Endodermal cell (in vitro differentiated cells): Measurements from ENCODE around the gene PEA15. TPM values are rescaled to one million over a fixed set of nuclear protein-coding genes. Genes with fewer than 3 reads are reported as not detected.

Experiments used
- DNase-seq: peaks from one replicate; pipeline ENCODE4 v3.0.0-alpha.2; 2017
- H3K27ac ChIP-seq: 2 replicates; pipeline ENCODE4 v1.5.1; 2013; ENCODE audit warnings: mild to moderate bottlenecking, low read depth, low read length, moderate library complexity
- H3K27me3 ChIP-seq: 2 replicates; pipeline ENCODE4 v1.6.1; 2013; ENCODE audit warnings: mild to moderate bottlenecking, low read length, moderate library complexity; ENCODE audit not compliant: insufficient read depth, control insufficient read depth, poor library complexity, severe bottlenecking
- H3K36me3 ChIP-seq: 2 replicates; pipeline ENCODE4 v1.7.0; 2013; ENCODE audit warnings: mild to moderate bottlenecking, low read length, moderate library complexity; ENCODE audit not compliant: control insufficient read depth, insufficient read depth
- H3K4me1 ChIP-seq: one replicate; pipeline ENCODE4 v1.7.0; 2013; ENCODE audit warnings: low read length; ENCODE audit not compliant: control insufficient read depth, insufficient read depth
- H3K4me3 ChIP-seq: 2 replicates; pipeline ENCODE4 v1.5.1; 2013; ENCODE audit warnings: mild to moderate bottlenecking, low read length, moderate library complexity
- H3K9ac ChIP-seq: 2 replicates; pipeline ENCODE4 v1.6.1; 2013; ENCODE audit warnings: mild to moderate bottlenecking, low read length, moderate library complexity; ENCODE audit not compliant: poor library complexity, severe bottlenecking; ENCODE audit errors: extremely low read depth
- H3K9me3 ChIP-seq: 2 replicates; pipeline ENCODE4 v1.6.1; 2013; ENCODE audit warnings: mild to moderate bottlenecking, low read length, moderate library complexity; ENCODE audit not compliant: control insufficient read depth
- H3K27ac Mint-ChIP-seq: 2 replicates; pipeline ENCODE4 v1.8.0; 2020; ENCODE audit warnings: mixed read lengths
- H3K27me3 Mint-ChIP-seq: 2 replicates; pipeline ENCODE4 v1.8.0; 2021; ENCODE audit warnings: mild to moderate bottlenecking, mixed read lengths; ENCODE audit not compliant: insufficient read depth
- H3K36me3 Mint-ChIP-seq: 2 replicates; pipeline ENCODE4 v1.8.0; 2020; ENCODE audit warnings: low read depth, mixed read lengths
- H3K4me1 Mint-ChIP-seq: 2 replicates; pipeline ENCODE4 v1.8.0; 2020; ENCODE audit warnings: mixed read lengths
- H3K4me3 Mint-ChIP-seq: 2 replicates; pipeline ENCODE4 v1.8.0; 2020; ENCODE audit warnings: mild to moderate bottlenecking, moderate library complexity, mixed read lengths
- H3K9me3 Mint-ChIP-seq: 2 replicates; pipeline ENCODE4 v1.8.0; 2020; ENCODE audit warnings: mild to moderate bottlenecking, mixed read lengths
- CTCF ChIP-seq: fragments of 200-600 bp; sonication (generic); conservative IDR thresholded peaks from 2 replicates; pipeline ENCODE4 v1.5.0; 2021; ENCODE audit warnings: antibody characterized with exemption, mild to moderate bottlenecking
- WGBS, 2 experiments: methylation state at CpG; one replicate each; pipeline versions ENCODE4 v1.1.5 to v1.1.7; 2013; ENCODE audit warnings: missing lambda C conversion rate in 2 of 2, mixed read lengths in 1 of 2; ENCODE audit not compliant: insufficient coverage in 1 of 2, insufficient read length in 1 of 2; 5-methylcytosine and 5-hydroxymethylcytosine counted together
- total RNA-seq, 2 donors: library from RNA; stranded (reverse); fragmentation: NEBNext Ultra II Directional in 1 of 2; extraction: Animal tissue kit (Norgen Biotek cat#: 25700) in 1 of 2; gene quantifications; 2 replicates in 1 of 2; 3 replicates in 1 of 2; pipeline ENCODE4 v1.2.1, GENCODE V29; 2021

PEA15 gene
- total RNA-seq, 2 donors from 2014 or later: 55.9 to 56.3 TPM

GRCh38 chr1:160187407-160187806 lies 17.8 kb upstream of the PEA15 start:
- no peak overlapping the region for H3K9ac ChIP-seq
- no peak for TF ChIP-seq CTCF
- no peak overlapping the region for H3K27ac ChIP-seq
- no peaks in the 10 kb centered on the region for H3K27me3 ChIP-seq
- no peak for DNase-seq
- no peak overlapping the region for H3K4me3 ChIP-seq
- H3K4me3 Mint-ChIP-seq: no peak overlapping the region
- no peaks in the 10 kb centered on the region for H3K9me3 Mint-ChIP-seq
- no peaks in the 10 kb centered on the region for H3K36me3 ChIP-seq
- peaks cover 7% of the 10 kb centered on the region for H3K4me1 Mint-ChIP-seq
- no peaks in the 10 kb centered on the region for H3K9me3 ChIP-seq
- WGBS, 2 experiments: 88 to 100% methylated on average over 2 to 7 of the region's 7 CpGs
- H3K4me1 ChIP-seq: no peaks in the 10 kb centered on the region
- peaks cover 1% of the 10 kb centered on the region for H3K27me3 Mint-ChIP-seq
- H3K36me3 Mint-ChIP-seq: no peaks in the 10 kb centered on the region
- no peak overlapping the region for H3K27ac Mint-ChIP-seq

GRCh38 chr1:160188341-160188740 lies 16.8 kb upstream of the PEA15 start:
- peaks cover 7% of the 10 kb centered on the region for H3K4me1 Mint-ChIP-seq
- H3K4me3 Mint-ChIP-seq: no peak overlapping the region
- H3K9me3 Mint-ChIP-seq: no peaks in the 10 kb centered on the region
- H3K4me3 ChIP-seq: no peak overlapping the region
- H3K27ac Mint-ChIP-seq: no peak overlapping the region
- no peak overlapping the region for H3K27ac ChIP-seq
- peaks cover 1% of the 10 kb centered on the region for H3K27me3 Mint-ChIP-seq
- no peaks in the 10 kb centered on the region for H3K27me3 ChIP-seq
- H3K9me3 ChIP-seq: no peaks in the 10 kb centered on the region
- WGBS, 2 experiments: 95 to 96% methylated on average over 6 to 7 of the region's 7 CpGs
- H3K36me3 ChIP-seq: no peaks in the 10 kb centered on the region
- DNase-seq: no peak
- H3K9ac ChIP-seq: no peak overlapping the region
- no peak for TF ChIP-seq CTCF
- no peaks in the 10 kb centered on the region for H3K36me3 Mint-ChIP-seq
- H3K4me1 ChIP-seq: no peaks in the 10 kb centered on the region

GRCh38 chr1:160189649-160190625 lies 15.2 kb upstream of the PEA15 start, which contains the start of gene CASQ1:
Gene CASQ1, plus strand, starts transcription at chr1:160190575. Its CDS starts 177 bp downstream, at chr1:160190752.
- no peak within 1 kb of the TSS for H3K9ac ChIP-seq
- no peak within 1 kb of the TSS for H3K4me3 Mint-ChIP-seq
- DNase-seq: no peak
- H3K4me1 ChIP-seq: no peaks in the 10 kb centered on the region
- TF ChIP-seq CTCF: no peak
- H3K4me3 ChIP-seq: no peak within 1 kb of the TSS
- no peaks in the 10 kb centered on the region for H3K27me3 ChIP-seq
- peaks cover 7% of the 10 kb centered on the region for H3K4me1 Mint-ChIP-seq
- H3K27ac Mint-ChIP-seq: no peak within 1 kb of the TSS
- H3K36me3 Mint-ChIP-seq: no peaks in the 10 kb centered on the region
- H3K27ac ChIP-seq: peak within 1 kb of the TSS; percentile 44
- peaks cover 1% of the 10 kb centered on the region for H3K27me3 Mint-ChIP-seq
- H3K9me3 Mint-ChIP-seq: no peaks in the 10 kb centered on the region
- H3K9me3 ChIP-seq: no peaks in the 10 kb centered on the region
- 71 to 86% methylated on average over 2 to 15 of the region's 15 CpGs for WGBS, 2 experiments
- no peaks in the 10 kb centered on the region for H3K36me3 ChIP-seq
